ENCODE data around the gene ZNF280D.
"Not testable (repeated sequence)": the region's sequence is repeated elsewhere in the genome, so short reads cannot be mapped to it uniquely, and the experiment has no call there.

The ZNF280D gene

DNA sequence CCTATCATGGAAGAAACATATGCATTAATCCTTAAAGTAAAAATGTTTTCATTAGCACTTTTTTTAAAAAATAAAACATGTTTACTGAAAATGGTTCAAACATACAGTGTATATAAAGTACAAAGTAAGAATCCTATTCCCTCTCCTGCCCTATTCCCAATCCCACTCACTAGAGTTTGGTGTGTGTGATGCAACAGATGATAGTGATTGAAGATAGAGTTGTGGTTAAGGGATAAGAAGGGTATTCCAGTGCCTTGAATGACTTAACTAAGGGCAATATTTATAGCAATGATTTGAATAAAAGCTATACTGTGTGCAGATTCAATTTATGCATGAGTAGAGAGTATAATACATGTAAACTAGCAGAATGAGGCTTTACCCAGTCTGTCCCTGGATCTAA is 18.1 kb downstream of the ZNF280D start:
- DNase-seq = no peak

DNA sequence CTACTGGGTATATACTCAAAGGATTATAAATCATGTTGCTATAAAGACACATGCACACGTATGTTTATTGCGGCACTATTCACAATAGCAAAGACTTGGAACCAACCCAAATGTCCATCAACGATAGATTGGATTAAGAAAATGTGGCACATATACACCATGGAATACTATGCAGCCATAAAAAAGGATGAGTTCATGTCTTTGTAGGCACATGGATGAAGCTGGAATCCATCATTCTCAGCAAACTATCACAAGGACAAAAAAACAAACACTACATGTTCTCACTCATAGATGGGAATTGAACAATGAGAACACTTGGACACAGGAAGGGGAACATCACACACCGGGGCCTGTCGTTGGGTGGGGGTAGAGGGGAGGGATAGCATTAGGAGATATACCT is 23.8 kb downstream of the ZNF280D start:
- not testable (repeated sequence) for DNase-seq

DNA sequence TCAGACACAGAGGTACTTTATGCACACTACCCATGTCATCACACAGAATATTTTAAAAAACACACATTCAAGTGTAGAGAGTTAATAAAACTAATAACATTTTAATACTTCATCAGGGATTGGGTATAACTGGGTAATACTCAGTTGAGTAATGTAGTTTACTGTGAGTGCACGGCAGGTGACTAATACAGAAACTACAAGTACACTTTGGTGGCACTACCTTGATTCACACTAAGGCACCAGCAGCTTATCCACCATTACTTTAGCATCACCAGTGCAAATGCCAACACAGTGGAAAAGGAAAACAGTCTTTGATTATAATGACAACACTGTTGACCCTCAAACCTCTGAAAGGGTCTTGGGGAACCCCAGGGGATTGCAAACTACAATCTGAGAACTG is 33.6 kb downstream of the ZNF280D start:
- DNase-seq = no peak

DNA sequence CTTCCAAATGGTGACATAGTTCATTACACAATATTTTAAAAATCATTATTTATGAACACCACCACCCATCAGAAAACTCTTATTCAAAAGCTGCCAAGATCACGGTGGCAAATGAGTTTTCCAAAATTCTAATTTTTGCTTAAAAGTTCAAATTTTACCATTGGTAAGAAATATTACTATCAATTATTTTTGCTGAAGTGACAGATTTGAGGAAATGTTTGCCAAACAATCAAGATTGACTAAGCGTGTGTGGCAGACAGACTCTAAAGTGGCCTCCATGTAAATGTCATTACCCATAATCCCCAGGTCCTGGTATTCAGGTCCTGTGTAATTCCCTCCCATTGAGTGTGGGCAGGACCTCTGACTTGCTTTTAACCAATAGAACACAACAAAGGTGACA is 35.0 kb downstream of the ZNF280D start:
- DNase-seq = no peak

DNA sequence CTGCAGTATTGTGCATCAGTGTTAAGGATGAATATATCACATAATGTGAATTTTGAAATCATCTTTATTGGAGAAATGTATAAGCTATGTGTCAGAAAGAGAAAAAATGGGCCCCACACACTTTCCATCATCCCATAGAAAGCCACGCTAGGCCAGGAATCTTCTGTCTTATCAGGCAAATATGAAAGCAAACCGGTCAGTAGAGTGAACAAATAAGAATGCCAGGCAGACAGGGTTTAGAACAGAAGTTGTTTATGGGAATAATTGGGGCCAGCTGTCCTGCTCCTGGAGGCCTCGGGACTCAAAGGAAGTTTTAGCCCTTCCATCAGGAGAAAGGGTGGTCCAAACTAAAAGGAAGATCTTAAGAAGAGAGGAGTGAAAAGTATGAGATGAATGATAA is 39.5 kb downstream of the ZNF280D start:
- DNase-seq = no peak

DNA sequence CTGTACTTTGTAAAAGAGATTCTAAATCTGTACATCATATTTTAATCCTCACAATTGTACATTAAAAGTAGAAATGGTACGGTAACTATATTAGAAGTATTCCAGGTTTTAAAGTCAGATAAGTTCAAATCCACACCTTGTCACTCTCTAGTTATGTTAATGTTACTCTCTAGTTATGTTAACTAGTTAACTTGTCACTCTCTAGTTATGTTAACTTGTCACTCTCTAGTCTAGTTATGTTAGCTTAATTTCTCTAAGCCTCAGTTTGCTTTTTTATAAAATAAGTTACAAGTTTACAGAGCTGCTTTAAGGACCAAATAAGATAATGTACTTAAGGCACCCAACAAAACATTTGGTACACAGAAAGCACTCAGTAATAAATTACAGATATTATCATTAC is 42.6 kb downstream of the ZNF280D start:
- no peak for DNase-seq

DNA sequence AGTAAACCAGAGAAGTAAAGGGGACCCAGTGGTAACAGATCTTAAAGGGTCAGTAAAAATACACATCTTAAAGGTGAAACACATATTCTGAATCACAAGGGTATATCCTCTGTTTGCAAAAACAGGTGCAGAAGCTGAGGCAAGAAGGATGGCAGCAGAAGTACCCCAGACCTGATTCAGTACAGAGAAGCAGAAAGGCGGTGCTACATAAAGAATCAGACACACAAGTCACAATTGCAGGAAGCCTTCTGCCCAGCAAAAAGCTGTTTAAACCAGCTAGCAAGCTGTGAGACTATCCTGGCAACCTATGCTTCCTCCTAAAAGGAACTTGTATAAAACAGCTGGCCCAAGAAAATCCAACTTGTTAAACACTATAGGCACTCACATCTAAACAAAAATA is 49.4 kb downstream of the ZNF280D start:
- no peak for DNase-seq

DNA sequence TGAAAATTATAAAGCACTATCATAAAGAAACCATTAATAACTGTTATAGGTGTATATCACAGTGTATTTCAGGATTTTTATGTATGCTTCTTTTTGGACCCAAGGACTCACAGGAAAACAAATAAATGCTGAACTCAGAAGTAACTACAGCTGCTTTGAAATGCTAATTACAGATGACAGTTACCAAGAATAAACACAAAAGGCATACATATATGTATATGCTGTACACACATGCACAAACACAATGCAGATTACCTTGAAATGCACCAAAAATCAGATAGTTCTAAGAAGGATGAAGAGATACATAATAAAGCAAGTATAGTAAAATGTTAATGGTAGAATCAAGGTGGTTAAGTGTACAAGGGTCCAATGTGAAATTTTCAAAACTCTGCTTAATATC is 52.2 kb downstream of the ZNF280D start:
- DNase-seq = no peak

DNA sequence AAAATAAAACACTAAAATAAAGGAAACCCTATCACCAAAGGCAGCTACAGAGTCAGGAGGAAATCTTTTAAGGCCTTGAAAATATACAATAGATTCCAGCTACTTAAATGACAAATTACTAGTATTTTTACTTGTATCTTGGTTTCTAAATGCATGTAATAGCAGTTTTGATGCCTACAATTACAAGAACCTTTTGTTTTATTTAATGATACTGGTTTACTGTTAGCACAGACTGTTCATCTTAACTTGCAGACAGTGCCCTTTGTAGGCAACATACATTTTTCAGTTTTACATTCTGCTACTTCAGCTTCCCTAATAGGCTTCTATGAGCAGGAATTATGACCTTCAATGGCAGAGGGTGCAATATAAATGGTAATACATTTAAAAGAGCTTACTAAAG is 54.1 kb downstream of the ZNF280D start:
- no peak for DNase-seq

DNA sequence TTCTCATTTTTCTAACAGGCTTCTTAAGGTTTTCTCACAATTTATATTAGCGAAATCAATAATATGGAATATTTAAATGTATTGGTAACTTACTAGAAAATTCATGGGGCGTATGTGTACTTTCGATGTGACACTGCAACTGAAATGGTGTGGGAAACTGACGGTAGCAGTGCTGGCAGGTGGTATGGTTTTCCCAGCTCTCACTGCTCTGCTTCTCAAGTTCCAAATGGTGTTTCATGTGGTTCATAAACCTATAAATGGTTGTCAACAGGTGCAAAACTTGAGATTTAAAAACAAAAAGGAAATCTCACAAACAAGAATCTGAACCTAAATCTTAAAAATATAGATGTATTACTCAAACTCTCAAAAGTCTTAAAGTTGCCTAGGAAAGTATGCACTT is 54.7 kb downstream of the ZNF280D start:
- no peak for DNase-seq

DNA sequence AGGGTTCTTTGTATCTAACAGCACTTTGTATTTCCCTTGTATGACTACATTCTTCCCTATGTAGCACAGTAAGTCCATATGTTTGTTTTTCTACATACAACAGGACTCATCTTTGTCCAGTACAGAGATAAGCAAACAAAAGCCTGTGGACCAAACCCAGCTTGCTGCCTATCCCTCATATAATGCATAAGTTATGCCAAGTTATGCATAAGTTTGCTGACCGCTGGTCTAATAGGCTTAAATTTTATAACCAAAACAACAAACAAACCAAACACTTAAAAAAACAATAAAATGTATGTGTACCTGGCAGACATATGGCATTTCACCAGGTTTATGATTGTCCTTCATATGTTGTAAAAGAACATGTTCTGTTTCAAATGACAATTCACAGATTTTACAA is 56.0 kb downstream of the ZNF280D start:
- no peak for DNase-seq

DNA sequence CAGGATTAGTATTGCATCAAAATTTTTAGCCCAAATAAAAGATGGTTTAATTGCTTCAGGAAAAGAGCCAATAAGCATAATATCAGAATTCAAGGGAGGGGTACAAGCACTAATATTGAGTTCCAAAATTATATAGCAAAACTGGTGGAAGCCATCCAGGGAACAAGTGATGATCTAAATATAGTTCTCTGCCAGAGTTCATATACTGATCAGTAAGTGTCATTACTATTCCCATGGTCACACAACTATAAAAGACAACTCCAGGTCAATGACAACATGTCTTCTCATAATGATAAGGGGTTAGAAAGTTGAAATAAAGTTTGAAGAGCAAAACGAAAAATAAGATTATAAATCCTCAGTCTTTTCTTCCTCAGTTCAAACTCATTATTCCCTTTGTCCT is 57.4 kb downstream of the ZNF280D start:
- DNase-seq = no peak

DNA sequence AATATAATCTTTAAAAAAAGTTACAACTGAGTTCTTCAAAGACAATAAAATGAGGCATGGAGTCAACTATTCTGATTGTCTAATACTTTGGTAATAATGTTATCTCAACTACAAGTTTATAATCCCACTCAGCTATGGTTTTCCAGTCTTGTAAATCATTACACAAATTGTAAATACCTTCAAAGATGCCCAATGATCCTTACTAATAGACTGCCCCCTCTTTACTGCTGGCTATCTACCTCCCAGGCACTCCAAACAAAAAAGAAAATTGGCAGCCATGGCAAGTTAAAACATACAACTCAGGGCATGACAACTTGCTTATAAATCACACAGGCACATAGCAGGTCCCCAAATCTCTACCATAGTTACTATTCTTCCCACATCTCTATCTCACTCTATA is 58.5 kb downstream of the ZNF280D start:
- DNase-seq = no peak

DNA sequence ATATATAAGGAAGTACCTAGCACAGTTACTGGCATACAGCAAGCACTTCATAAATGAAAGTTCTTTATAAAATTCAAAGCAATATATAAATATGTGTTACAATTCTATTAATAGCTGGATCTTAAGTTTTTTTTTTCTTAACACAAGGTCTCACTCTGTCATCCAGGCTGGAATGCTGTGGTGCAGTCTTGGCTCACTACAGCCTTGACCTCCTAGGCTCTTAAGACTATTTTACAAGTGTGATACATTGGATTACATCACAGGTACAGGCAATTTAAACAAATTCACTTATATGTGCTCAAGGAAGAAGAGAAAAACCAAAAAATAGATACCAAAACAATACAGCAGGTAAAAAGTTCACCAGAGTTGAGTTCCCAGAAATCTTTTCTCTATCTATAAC is 60.6 kb downstream of the ZNF280D start:
- DNase-seq = no peak

DNA sequence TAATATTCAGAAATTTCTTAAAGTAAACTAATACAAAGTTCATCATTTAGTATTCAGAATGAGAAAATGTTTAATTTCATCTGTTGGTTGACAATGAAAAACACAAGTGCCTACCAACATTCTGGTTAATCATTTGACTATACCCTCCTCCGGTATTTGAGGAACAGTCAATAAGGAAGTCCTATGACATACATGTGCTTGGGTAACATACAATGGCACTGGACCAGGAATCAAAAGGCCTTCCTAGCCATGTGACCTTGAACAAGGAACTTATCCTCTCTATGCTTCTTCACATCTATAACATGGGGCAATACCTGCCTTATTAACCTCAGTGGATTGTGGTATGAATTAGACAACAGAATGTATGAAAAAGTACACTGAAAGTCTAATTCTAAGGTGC is 65.8 kb downstream of the ZNF280D start:
- DNase-seq = no peak

DNA sequence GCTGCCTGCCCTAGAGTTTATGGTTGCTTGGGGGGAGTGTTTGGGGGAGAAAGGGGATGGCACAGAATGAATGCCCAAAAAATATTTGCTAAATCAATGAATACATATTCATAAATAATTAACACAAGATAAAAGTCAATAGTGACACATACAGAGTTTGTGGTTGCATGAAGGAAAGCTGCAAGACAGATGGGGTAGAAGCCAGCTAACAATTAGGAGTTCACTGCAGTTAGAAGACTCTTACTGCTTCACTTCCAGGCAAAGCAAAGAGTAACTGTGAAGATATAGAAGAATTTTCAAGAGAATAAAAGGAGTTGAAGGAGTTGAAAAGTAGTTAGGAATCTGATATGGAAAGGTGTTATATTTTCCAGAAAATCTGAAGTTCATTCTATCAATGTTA is 72.4 kb downstream of the ZNF280D start:
- no peak for DNase-seq

DNA sequence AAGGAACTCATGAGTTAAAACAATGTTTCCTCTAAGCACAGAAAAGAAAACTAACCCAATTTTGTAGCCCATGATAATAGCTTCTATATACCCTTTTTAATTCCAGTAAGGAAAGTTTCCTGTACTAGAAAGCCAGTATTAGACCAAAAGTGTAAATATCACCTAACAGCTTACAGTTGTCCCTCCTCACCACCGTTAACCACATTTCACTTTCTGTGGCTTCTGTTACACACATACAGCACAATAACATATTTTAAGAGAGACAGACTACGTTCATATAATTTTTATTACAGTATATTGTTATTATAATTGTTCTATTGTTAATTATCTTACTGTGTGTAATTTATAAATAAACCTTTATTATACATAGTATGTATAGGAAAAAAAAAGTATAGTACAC is 74.1 kb downstream of the ZNF280D start:
- no peak for DNase-seq

DNA sequence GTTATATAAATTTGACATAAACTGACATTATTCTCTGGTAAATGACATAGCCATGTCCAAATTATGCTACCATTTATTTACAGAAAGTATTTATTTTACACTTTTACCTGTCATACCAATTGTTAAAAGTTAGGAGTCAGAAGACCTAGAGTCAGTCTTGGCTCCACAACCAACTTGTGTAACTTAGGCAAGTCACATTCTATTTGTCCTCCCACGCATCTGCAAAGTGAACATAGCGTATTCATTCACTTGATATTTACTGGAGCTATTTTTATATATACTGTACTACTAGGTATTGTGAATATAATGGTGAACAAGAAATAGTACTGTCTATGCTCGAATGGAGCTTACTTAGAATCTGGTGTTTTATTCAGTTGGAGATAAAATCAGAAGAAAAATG is 78.7 kb downstream of the ZNF280D start:
- no peak for DNase-seq

DNA sequence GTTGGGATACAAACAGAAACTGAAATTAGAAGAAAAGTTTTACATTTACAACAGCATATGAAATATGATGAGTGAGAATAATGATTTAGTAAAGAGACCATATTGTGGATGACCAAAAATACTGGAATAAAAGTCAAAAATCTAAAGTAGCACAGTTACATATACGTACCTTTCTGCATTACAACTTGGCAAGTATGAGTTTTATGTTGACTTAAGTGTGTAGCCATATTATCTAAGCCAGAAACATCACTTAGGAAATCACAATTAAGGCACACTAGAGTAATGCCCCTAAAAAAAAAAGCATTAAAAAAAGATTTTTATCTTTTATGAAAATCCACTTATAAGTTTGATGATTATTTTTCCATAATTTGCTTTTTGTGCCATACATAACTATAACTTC is 79.1 kb downstream of the ZNF280D start:
- DNase-seq = no peak

DNA sequence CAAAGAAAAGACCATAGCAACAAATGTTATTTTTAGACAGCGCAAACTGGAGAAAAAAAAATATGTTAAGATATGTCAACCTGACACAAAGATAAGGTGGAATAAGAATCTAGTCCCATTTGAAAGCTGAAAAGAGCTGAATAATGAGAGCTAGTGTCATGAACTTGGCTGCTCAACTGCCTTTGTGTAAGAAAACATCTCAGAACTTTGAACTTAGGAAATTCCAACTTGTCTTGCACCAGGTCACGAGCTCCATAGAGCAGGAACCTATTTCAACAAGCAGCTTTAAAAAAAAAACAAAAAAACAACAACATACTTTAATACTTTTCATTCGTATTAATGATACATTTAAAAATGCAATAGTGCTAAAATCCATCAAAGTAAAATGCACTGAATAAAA is 79.5 kb downstream of the ZNF280D start:
- no peak for DNase-seq

DNA sequence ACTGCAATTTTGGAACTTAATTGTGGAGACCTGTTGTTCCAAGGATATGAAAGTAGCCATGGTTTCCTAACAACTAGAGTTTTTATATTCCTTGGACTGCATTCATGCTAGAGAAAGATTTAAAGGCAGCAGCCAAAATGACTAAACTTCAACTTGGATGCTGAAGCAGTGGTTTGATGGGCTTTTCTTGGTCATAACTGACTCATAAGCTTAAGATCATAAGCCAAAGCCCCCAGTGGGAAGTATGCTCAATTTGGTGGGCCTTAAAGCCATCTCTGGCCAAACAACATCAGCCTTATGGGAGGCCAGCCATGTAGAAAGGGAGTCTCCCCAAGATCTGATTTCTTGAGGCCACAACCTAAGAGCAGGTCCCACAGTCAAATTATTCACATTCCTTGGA is 80.2 kb downstream of the ZNF280D start:
- DNase-seq = no peak

DNA sequence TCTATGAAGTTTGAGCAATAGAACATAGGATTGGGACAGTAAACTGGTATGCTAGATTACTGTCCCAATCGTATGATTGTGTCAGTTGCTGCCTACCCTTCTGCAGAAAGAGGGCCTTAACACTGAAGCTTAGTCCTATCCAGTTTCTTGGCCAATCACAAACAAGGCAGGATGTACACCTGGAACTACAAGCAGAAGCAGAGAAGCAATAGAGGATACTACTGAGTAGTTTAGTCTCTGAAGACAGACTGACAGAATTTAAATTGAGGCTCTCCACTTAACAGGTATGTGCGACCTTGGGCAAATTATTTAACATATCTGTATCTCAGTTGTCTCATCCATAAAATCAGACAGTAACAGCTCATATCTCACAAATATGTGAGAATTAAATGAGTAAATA is 85.0 kb downstream of the ZNF280D start:
- DNase-seq = no peak

DNA sequence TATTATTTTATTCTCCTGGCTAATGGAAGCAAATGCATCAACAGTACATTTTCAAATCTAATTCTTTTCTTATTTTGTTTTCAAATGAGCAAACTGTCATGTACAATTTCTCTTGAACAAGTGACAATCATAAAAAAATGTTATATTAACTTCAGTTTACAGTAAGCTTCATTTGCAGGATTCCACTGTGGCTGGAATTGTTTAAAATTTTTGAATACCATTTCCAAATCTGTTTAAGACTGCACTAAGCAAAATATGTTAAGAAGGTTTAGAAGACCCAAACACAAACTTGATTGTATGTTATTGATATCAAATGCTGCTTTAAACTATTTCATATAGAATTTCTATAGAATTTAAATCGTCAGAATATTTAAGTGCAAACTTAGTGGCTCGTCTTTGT is 92.8 kb downstream of the ZNF280D start:
- DNase-seq = no peak

DNA sequence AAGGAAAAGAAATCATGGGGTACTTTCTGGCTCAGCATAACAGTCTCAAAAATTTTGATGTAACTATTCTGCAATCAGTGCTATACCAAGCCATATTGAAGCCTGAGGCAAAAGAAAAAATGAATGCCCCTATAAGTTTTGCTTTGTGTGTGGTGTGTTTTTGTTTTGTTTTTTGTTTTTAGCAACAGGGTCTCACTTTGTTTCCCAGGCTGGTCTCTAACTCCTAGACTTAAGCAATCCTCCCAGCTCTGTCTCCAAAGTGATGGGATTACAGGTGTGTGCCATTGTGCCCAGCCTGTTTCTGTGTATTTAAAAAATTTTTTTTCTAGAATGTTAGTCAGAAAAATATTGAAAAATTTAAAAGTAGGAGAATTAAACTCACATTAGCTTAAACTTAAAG is 93.2 kb downstream of the ZNF280D start:
- no peak for DNase-seq

DNA sequence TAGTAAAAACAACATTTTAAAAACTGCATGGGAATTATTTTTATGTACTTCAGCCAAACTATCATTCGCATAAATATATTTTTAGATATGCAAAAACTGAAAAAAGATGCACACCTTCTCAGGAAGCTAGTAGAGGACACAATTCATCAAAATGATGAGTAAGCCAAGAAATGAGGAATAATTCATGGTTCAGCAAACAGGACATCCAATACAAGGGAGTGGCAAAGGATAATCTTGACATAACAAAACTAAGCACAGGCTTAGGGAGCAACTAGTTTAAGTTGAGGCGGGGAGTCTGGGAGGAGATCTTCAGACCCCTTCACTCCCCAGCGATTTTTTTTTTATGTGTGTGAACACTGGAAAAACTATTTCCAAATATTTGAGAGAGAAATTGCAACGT is 93.7 kb downstream of the ZNF280D start:
- no peak for DNase-seq

DNA sequence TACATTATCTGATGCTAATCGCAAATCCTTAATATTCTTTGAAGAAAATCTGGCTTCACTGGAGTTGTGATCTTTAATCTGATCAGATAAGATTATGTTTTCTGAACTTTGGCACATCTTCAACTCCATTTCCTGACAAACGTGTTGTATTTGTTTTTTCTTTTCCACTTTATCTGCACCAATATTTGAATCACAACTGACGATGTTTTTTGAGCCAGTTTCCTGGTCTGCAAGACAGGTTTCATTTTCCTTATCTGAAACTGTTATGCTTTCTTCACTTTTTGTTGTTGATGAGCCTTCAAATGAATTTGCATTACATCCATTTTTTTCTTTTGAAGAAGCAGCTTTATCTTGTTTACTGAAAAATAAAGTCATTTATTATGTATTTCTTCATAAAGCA is 101.5 kb downstream of the ZNF280D start:
- no peak for DNase-seq
